ENCODE results near the gene FREM1.
A peak's percentile ranks its signal among the peaks of the same experiment; 100 is the strongest.

FREM1 gene

DNA sequence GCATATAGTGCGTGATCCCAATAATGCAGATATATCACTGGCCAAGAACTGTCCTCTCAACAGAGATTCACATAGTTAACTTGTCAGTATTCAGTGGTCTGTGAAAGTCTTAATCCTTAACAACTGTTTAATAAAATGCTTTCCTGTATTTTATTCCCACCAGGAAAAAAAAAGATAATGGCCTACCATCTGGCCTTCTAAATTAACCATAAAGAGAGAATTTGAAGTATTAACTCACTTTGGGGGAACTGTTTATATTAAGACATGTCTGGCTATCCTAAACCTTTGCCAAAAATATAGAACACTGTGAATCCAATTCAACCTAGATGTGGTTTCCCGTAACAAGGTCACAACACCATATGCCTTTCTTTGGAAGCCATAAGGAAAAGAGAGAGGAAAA is 818 bp upstream of the FREM1 start:
- no peak for DNase-seq

DNA sequence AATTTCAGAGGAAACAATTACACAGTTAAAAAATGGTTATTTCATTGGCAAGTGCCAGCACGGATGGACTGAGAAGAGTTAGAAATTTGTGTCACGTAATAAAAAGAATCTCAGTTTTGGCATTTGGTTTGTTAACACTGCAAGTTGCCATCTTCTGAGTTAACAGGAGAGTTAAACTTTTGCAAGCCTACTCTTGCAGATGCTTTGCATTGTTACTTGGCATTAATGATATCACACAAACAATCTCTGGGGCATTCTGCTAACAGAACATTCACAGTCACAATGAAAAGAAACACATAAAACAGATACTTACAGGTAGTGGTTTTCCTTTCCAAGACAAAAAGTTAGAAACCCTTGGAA is 647 bp downstream of the FREM1 start:
- peak; percentile 15 for DNase-seq

DNA sequence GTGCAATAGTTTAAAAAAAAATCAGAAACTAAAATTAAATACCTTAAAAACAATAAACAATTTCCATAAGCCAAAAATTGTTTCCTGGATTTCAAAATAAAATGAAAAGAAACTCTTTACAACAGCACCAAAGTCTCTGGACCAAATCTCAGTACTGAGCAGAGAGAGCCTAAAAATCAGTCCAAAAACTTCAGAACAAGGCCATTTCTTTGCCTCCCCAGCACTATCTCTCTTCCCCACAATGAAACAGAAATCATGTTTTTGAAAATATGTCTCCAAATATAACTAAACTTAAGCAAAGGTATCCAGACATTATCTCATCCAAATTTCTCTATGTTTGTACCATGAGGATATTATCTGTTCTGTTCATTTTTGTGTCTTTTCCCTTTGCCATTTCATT is 1.0 kb downstream of the FREM1 start:
- no peak for DNase-seq

DNA sequence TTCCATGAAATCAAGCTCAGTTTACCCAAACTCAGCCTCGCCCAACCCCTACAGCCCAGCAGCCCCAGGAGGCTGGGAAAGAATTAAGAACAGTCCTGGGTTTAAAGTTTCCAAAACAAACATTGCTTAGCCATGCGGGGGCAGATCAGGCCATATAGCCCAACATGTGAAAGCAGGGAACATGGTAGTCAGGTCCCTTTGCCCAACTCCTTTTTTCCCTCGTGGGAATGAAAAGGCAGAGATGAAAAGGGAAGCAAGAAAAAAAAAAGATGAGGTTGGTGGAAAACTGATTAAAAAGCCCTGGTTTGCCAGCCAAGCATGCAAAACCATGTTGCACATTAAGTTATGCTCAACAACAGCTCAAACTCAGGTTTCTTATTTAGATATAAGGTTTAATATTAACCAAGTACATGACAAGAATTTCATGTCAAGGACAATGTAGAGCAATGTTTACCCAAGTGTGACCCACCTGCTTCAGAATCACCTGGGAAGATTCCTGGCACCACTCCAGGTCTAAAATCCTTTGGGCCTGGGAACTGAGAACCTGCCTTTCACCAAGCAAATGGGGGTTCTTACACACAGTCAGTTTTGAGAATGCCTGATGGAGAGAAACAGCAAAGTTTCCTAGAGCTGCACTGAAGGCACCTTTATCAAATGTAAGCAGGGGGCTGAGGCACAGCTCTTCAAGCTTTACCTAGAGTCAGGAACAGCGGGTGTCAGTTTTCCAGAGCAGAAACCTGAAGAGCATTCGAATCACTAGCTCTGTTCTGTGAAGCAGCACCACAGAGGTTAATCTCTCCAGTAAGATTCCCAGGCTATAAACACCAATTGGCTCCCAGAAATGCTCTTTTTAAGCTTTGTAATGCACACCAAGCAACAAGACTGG is 1.7 kb downstream of the FREM1 start:
- DNase-seq, result no peak

- no peak for DNase-seq
Observed at GRCh38 chr9:14907696-14908095, 2.5 kb downstream of the FREM1 start.

DNA sequence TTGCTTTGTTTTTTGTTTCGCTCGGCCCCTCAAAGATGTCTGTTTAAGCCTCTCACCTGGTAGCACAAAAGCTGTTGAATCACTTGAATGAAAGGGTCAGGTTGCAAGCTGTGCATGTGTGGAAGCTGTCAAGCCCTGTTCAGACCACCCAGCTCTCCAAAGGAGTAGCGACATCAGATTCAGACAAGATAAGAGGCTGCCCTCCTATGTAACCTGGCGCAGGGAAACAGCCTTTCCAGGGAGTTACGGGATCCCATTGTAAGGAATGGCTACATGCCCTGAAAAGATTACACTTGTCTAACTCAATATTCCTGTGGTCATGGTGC is 2.9 kb downstream of the FREM1 start:
- DNase-seq, result no peak

DNA sequence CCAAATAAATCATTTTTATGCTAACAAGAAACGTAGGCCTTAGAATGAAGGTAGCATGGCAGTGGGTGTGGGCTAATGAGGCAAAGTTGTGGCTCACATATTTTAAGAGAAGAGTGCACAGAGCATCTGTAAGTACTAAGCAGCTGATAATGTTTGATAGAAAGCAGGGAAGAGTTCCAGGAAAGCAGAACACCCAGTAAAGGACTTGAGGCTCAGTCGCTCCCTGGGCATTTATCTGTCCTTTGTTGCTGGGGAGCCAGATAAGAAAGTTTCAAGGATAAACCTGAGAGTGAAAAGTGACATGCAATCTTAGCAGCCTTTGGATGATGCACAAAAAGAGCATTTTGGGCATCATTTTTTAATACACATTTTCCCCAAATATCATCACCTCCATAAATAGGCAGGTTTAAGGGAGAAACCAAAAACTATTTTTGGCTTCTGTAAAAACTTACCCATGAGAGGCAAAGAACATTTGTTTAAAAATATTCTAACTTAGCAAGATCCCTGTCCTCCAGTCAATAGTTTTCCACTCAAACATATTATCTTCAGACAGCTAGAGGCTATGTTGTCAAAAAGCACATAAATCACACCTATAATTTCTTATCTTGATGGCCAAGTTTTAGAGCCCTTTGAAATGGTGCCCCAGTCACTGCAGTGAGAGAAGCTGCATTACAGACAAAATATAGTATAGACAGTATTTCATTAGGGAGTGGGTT is 3.4 kb downstream of the FREM1 start:
- DNase-seq, result peak; percentile 89

- DNase-seq, result no peak
Observed at GRCh38 chr9:14906000-14906399, 4.2 kb downstream of the FREM1 start.

DNA sequence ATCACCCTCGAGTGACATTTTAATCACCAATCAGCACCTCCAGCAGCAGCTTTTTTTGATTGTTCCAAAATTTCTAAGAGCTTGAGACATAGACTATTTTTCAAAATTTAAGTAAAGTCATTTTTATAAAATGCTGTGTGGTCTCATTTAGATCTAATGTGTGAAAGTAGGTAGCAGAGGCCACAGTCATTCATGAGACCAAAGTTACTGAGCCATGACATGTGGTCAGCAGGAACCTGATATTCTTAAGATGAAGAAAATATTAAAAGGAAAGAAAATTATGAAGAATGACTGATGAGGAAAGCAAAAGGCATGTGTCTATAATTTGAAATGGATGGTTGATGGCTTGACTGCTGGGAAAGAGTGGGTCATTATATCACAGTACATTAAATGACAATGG is 7.2 kb downstream of the FREM1 start:
- DNase-seq, result no peak

DNA sequence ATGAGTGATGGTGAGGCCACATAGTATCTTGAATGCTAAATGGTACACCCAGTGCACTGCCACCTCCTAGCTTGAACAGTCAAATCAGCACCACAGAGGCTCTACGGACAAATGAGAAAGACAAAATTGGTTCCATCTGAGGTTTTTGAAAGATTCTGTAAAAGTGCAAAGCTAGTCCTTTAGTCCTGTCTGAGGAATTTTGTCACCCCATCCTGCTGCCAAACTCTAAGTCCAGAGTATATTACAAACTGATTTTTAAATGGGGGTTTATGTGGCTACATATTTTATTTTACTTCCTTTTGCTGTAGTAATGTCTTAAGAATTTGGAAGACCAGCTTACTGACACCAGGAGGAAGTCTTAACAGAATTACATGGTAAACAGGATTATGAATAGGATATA is 7.7 kb downstream of the FREM1 start:
- no peak for DNase-seq

DNA sequence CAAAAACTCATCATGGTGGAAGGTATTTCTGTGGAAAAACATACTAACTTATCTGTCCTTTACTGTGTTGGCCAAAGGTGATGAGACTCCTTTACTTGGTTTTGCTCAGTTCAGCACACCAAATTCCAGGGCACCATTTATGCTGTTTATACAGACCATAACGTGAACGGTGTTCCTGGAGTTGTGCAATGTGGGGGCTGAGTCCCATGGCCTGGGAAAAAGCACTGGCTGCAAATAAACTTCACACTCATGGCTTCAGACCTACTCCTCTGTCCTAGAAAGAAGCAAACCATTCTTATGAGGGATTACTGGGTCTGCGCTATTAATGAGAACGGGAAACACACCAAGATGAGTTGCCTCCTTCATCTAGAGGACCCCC is 10.4 kb downstream of the FREM1 start:
- no peak for DNase-seq

GRCh38 chr9:14899042-14899814 is 11.0 kb downstream of the FREM1 start:
- DNase-seq, result no peak

GRCh38 chr9:14895806-14896205 is 14.4 kb downstream of the FREM1 start:
- DNase-seq, result no peak

DNA sequence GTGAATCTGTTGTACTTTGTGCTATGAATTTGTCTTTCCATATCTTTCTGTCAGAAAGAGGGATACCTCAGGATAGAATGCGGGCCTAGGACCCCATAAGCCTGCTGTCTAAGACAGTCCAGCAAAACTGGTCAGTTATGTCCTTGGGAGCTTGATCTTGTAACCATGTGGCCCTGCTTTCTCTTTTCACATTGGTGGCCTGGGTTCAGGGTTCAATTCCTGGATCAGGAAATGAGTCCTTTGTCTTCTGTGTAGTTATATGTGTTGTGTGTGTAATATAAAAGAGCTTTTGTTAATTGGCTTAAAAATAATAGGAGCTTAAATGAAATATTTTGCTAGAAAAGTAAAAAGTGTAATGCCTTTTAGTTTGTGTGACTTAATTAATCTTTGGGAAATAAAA is 16.9 kb downstream of the FREM1 start:
- DNase-seq, result no peak

GRCh38 chr9:14891332-14891731 is 18.9 kb downstream of the FREM1 start:
- DNase-seq, result no peak

- DNase-seq, result no peak
Observed at GRCh38 chr9:14889451-14889850, 20.8 kb downstream of the FREM1 start.

GRCh38 chr9:14888875-14889274 is 21.4 kb downstream of the FREM1 start:
- DNase-seq, result no peak

- DNase-seq, result no peak
Observed at GRCh38 chr9:14888272-14888671, 22.0 kb downstream of the FREM1 start.

DNA sequence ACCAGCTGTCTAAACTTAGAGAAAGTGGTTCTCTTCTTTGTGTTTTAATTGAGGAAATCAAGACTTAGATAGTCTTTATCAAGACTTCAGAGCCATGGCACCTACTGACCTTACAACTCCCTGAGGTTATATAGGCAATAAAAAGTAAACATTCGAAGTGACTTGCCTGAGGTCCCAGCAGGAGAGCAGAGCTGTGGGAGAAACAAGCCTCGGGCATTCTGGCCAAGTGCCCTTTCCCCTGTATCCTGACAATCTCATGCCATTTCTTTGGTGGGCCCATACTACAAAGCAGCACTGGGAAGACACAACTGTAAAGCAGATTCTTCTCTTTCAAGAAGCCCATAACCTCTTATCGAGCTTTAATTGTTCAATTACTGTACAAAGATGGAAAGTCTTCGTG is 23.1 kb downstream of the FREM1 start:
- DNase-seq, result no peak

GRCh38 chr9:14883310-14883944 is 26.8 kb downstream of the FREM1 start:
- DNase-seq, result no peak

- DNase-seq, result no peak
Observed at GRCh38 chr9:14882090-14882489, 28.1 kb downstream of the FREM1 start.

- DNase-seq, result no peak
Observed at GRCh38 chr9:14881006-14881405, 29.2 kb downstream of the FREM1 start.

DNA sequence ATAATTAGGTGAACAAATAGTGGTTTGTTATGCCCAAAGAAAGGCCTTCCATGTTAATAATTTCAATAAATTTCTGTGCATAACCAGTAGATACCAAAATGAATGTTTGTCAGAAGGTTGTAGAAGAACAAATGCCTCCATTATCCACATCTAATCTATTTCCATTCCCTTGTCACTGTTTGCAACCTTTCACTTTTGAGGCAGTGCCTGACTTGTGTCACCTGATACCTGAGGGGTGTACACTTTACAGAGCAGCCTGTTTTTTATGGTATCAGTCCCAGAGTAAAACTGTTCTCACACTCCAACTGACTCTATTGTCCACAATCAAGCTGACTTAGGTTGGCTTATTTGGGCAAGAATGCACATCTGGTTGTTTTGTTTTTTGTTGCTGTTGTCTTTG is 40.1 kb downstream of the FREM1 start:
- no peak for DNase-seq

Data from hematopoietic multipotent progenitor cell treated with erythropoietin and hydrocortisone succinate and interleukin-3 and kit ligand, for 6 days (in vitro differentiated cells).